Kidney (tissue), 14 donors: ENCODE data around the gene GJD3. TPM values are rescaled to one million over a fixed set of nuclear protein-coding genes. Genes with fewer than 3 reads are reported as not detected.

Source experiments
- DNase-seq, 5 donors: peaks; one replicate each; pipeline ENCODE4 v3.0.0-alpha.2; 2013 to 2020
- FAIRE-seq: peaks from 2 replicates; lab custom pipeline; 2012; peaks lifted over from hg19 to GRCh38; lab: Jason Lieb, UNC
- H3K27ac ChIP-seq, 2 donors: one replicate each; pipeline ENCODE4 v1.7.0; 2013; ENCODE audit warnings: low read depth in 2 of 2, low read length in 2 of 2, inconsistent platforms in 1 of 2
- H3K27me3 ChIP-seq: one replicate; pipeline ENCODE4 v1.7.1; 2013; ENCODE audit warnings: low read length, inconsistent platforms; ENCODE audit not compliant: control insufficient read depth, insufficient read depth
- H3K36me3 ChIP-seq, 3 donors: one replicate each; pipeline versions ENCODE4 v1.7.0 to v1.7.1; 2013; ENCODE audit warnings: low read length in 3 of 3, control low read depth in 1 of 3, inconsistent platforms in 1 of 3; ENCODE audit not compliant: insufficient read depth in 3 of 3, control insufficient read depth in 2 of 3
- H3K4me1 ChIP-seq, 3 donors: one replicate each; pipeline versions ENCODE4 v1.7.0 to v1.7.1; 2013; ENCODE audit warnings: low read length in 3 of 3, inconsistent platforms in 1 of 3, low read depth in 1 of 3; ENCODE audit not compliant: control insufficient read depth in 2 of 3, insufficient read depth in 2 of 3
- H3K4me3 ChIP-seq, 3 donors: one replicate each; pipeline versions ENCODE4 v1.7.0 to v1.8.1; 2013; ENCODE audit warnings: low read length in 3 of 3, control low read depth in 1 of 3, inconsistent platforms in 1 of 3
- H3K9ac ChIP-seq, 3 donors: one replicate each; pipeline versions ENCODE4 v1.7.0 to v1.7.1; 2013; ENCODE audit warnings: low read length in 3 of 3, control low read depth in 1 of 3, inconsistent platforms in 1 of 3
- H3K9me3 ChIP-seq, 3 donors: one replicate each; pipeline versions ENCODE4 v1.7.0 to v1.7.1; 2013; ENCODE audit warnings: low read length in 3 of 3, control low read depth in 1 of 3, inconsistent platforms in 1 of 3; ENCODE audit not compliant: control insufficient read depth in 2 of 3, insufficient read depth in 1 of 3
- CTCF ChIP-seq: IDR thresholded peaks from 3 replicates; pipeline ENCODE4 v1.5.1; 2012; ENCODE audit warnings: mild to moderate bottlenecking, moderate library complexity, borderline replicate concordance; ENCODE audit not compliant: insufficient read depth; ENCODE audit errors: extremely low read depth
- intact Hi-C: fragments of 100-400 bp; cut with DNase I; formaldehyde crosslinking; loops from one replicate; pipeline ENCODE4 v1.11.1; 2022
- polyA plus RNA-seq: library from polyadenylated mRNA; stranded (reverse); fragments of 350-450 nt; fragmentation: Illumina TruSeq; extraction: RNeasy Lipid Tissue Mini Kit (QIAGEN cat#74804); gene quantifications from one replicate; pipeline ENCODE4 v1.2.3, GENCODE V29; 2014; ENCODE audit warnings: low read depth, low replicate concordance; ENCODE audit not compliant: insufficient read depth
- total RNA-seq: library from RNA; stranded (reverse); fragmentation: NEBNext Ultra II Directional; extraction: Animal tissue kit (Norgen Biotek cat#: 25700); gene quantifications from one replicate; pipeline ENCODE4 v1.2.1, GENCODE V29; 2021
- donor health status: control.
- donor health status: control.
- donor health status: control.
- donor health status: control.
- donor health status: control.
- donor health status: DM: yes; HTN: yes; CAD: no.
- donor health status: Normal renal cell carcinoma (clear cell type).

The GJD3 gene
- total and polyA plus RNA-seq, 2 donors from 2014 or later, result 2.6 TPM; not detected in 1

GRCh38 chr17:40351359-40352236, 12.9 kb downstream of the GJD3 start:
- intact Hi-C loops, result loop anchor here (5.0 kb wide), 1 partner anchor 44 kb away; the partner anchor contains the start of gene RARA
- no peak for FAIRE-seq
- Histone ChIP-seq H3K4me1 (peaks cover 4 to 69% (median 48%) of the 10 kb centered on the region in 3 donors), H3K4me3 (no peak overlapping the region), H3K36me3 (peaks cover 3 to 45% (median 20%) of the 10 kb centered on the region in 3 donors), H3K27ac (no peak overlapping the region), H3K27me3 (no peaks in the 10 kb centered on the region), H3K9ac (no peak overlapping the region), H3K9me3 (no peaks in the 10 kb centered on the region)
- peak in 2 of 5 donors; percentile 56 to 84 for DNase-seq
- no peak for TF ChIP-seq CTCF

- H3K27ac ChIP-seq, result no peak overlapping the region
- DNase-seq, result peak in 4 of 5 donors; percentile 68 to 87 (median 76)
- no peak for FAIRE-seq
- no peak overlapping the region for H3K9ac ChIP-seq
- intact Hi-C loops, result loop anchor here (5.0 kb wide), 1 partner anchor 44 kb away; the partner anchor contains the start of gene RARA
- H3K27me3 ChIP-seq, result no peaks in the 10 kb centered on the region
- no peak for TF ChIP-seq CTCF
- no peak overlapping the region for H3K4me3 ChIP-seq
- peaks cover 4 to 76% (median 55%) of the 10 kb centered on the region in 3 donors for H3K4me1 ChIP-seq
- H3K36me3 ChIP-seq, result peaks cover 3 to 45% (median 20%) of the 10 kb centered on the region in 3 donors
- no peaks in the 10 kb centered on the region for H3K9me3 ChIP-seq
These were observed 13.7 kb downstream of the GJD3 start for GRCh38 chr17:40350689-40351358.

- no peaks in the 10 kb centered on the region for H3K27me3 ChIP-seq
- H3K9ac ChIP-seq, result no peak overlapping the region
- no peak for TF ChIP-seq CTCF
- intact Hi-C loops, result loop anchor here (5.0 kb wide), 1 partner anchor 43 kb away; the partner anchor contains the start of gene RARA
- peaks cover 3 to 40% (median 16%) of the 10 kb centered on the region in 3 donors for H3K36me3 ChIP-seq
- peak overlapping the region in 1 of 2 donors; percentile 1 for H3K27ac ChIP-seq
- peak in 4 of 5 donors; percentile 89 to 93 (median 92) for DNase-seq
- no peak for FAIRE-seq
- peaks cover 4 to 77% (median 59%) of the 10 kb centered on the region in 3 donors for H3K4me1 ChIP-seq
- H3K9me3 ChIP-seq, result no peaks in the 10 kb centered on the region
- peak overlapping the region in 1 of 3 donors; percentile 24 for H3K4me3 ChIP-seq
These were observed 14.4 kb downstream of the GJD3 start for GRCh38 chr17:40349895-40350688.
